ENCODE results near the gene COPG2.

- TF ChIP-seq POLR2A (IDR thresholded peaks at IDR 0.05), result no peak
- no peak for TF ChIP-seq CTCF (IDR thresholded peaks at IDR 0.05)
Observed at GRCh38 chr7:130641497-130641896, 27.1 kb downstream of the COPG2 start.

All from thyroid gland (tissue), 4 donors.